NCI-H526 (cell line): Measurements from ENCODE around the gene TSPAN11.
A peak's percentile ranks its signal among the peaks of the same experiment; 100 is the strongest.
"Not testable (repeated sequence)": the region's sequence is repeated elsewhere in the genome, so short reads cannot be mapped to it uniquely, and the experiment has no call there.

ENCODE experiments used
- DNase-seq, 2 experiments: peaks; one replicate each; lab custom pipeline; 2025; lab: John Stamatoyannopoulos, UW

Gene TSPAN11

DNA sequence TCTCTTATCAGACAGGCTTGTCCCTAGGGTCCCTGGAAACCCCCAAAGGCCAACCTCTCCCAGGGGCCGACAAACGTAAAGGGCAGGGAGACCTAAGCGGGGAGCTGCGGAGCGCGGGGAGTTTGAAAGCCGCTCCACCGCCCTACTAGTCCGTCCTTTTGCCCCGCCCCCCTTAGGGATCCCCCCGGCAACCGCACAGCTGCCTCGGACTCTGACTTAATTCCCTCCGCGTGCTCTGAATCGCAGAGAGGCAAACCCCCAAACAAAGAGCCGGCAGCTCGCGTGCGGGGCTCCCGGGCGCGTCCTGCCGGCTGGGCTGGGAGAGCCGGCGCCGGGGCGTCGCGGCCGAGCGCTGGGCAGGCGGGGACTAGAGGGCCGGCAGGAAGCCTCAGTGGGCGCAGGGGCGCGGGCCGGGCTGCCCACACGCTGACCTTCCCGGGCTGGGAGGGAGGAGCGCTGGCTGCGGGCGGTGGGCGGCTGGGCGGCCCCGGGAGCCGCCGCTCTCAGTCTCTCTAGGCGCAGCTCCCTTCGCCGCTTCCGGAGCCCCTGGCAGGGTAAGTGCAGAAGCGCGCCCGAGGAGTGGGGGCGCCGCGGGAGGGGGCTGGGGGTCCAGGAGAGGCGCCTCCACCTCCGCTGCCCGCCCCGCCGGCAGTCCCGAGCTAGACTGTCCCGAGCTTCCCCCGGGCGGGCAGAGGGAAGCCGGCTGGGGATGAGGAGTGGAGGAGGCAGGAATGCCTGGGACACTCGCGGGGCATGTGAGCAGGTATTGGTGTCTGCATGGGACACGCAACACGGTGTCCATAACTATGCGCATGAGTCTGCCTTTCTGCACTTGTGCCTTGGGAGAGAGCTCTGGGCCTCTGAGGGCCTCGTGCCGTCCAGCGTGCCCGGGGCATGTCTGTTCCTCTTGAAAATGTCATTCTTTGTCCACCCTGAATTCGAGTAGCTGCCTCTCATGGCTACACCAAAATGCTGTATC lies at the start of gene TSPAN11:
Gene TSPAN11, plus strand, starts transcription at position 506 of the 979 bp plus-strand sequence. CDS start 27,244 bp downstream, outside the sequence.
- DNase-seq = peak; percentile 9 to 67

- DNase-seq = no peak
Observed at GRCh38 chr12:30877105-30877875, 49.3 kb upstream of the TSPAN11 start.

DNA sequence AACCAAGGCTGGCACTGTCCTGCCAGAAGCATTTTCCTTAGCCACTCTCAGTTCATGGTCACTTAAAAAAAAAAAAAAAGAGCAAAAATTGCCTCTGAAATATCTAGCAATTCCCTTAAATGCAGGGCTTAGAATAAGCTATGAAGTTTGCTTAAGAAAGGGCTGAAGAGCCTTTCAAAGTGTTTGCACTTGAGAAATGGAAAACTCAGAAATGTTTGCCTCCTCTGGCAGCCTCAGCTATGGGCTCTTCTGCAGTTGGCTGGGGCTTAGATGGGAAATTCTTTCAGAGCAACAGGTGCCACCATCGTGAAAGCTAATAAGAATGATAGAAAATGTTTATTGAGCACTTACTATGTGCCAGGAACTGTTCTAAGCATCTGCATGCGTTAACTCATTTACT lies 48.5 kb upstream of the TSPAN11 start:
- no peak for DNase-seq

DNA sequence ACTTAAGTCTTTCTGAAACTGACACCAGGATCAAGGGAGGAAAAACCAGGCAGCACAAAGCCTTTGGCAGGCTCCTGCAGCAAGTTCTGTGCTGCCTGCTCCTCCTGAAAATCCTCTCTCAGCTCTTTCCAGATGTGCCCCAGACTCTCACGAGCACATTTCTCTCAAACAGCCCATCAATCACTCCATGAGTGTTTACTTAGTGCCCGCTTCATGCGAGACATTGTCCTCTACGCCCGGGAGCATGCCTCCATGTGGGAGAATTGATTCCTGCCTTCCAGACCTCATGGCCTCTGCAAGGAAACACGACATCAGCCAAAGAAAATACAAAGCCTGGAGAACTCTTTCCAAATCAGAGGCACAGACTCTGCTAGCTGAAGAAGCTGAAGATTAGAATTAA lies 46.5 kb upstream of the TSPAN11 start:
- DNase-seq = peak in 1 of 2 experiments; percentile 4

DNA sequence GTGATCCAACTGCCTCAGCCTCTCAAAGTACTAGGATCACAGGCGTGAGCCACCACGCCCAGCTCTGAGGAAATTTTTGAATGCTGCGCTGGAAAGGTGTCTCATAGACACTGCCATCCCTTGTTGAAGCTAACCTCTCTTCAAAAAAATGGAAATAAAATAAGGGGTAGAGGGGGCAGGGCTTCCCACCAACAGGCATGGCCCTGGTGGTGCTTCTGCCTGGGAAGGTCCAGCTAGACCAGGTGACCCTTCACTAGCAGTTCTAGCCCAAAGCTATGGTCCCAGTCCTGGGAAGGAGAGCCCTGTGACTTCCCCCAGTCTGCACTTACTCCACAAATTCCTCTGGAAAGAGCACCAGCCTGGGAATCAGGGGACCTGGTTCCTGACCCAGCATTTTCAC lies 45.7 kb upstream of the TSPAN11 start:
- DNase-seq = no peak

- peak; percentile 43 to 61 for DNase-seq
Observed at GRCh38 chr12:30882706-30883105, 43.8 kb upstream of the TSPAN11 start.

GRCh38 chr12:30884799-30885198 lies 41.7 kb upstream of the TSPAN11 start:
- no peak for DNase-seq

GRCh38 chr12:30885321-30885720 lies 41.2 kb upstream of the TSPAN11 start:
- DNase-seq = no peak

DNA sequence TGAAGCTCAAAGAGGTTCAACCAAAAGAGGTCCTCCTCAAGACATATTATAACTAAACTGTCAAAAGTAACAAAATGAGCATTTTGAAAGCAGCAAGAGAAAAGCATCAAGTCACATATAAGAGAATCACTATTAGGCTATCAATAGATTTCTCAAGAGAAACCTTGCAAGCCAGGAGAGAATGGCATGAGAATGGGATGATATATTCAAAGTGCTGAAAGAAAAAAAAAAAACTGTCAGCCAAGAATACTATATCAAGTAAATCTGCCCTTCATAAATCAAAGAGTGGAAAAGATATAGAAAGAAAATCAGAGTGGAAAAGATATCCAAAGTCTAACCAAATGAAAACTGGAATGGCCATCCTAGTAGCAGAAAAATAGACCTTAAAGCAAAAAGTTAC lies 39.3 kb upstream of the TSPAN11 start:
- DNase-seq = no peak

DNA sequence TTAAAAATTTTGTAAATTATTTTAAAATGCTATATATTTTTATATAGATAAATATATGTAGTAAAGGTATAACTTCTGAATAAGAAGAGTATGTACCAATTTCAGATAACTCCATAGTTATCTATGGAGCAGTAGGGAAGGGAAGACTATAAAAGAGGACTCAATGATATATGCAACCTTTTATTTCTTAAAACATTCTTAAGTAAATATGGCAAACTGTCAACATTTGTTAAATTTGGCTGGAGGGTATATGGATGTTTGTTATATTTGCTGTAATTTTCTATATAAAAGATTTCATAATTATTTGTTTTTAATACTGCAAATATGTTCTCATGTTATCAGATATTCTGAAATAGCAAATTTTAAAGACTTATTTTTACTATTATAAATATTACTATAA lies 38.3 kb upstream of the TSPAN11 start:
- DNase-seq = no peak

GRCh38 chr12:30894531-30894930 lies 32.0 kb upstream of the TSPAN11 start:
- DNase-seq = not testable (repeated sequence)

- DNase-seq = no peak
Observed at GRCh38 chr12:30896461-30896860, 30.1 kb upstream of the TSPAN11 start.

GRCh38 chr12:30898846-30899245 lies 27.7 kb upstream of the TSPAN11 start:
- DNase-seq = no peak

GRCh38 chr12:30900351-30900750 lies 26.2 kb upstream of the TSPAN11 start:
- no peak for DNase-seq

DNA sequence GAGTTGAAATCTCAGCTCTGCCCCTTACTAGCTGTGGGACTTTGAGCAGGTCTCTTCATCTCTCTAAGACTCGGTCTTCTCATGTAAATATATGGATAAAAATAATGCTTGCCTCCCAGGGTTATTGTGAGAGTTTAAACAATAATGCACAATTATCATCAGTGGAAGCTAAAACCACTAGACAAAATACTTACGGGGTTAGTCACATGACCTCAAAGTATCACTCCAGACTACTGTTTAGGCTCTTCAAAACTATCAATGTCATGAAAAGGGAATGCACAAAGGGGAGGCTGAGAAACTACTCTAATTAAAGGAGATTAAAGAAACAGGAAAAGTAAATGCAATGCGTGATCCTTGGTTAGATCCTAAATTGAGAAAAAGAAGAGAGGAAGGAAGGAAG lies 24.5 kb upstream of the TSPAN11 start:
- DNase-seq = no peak

- no peak for DNase-seq
Observed at GRCh38 chr12:30902596-30902995, 24.0 kb upstream of the TSPAN11 start.

GRCh38 chr12:30905463-30906009 lies 21.0 kb upstream of the TSPAN11 start:
- DNase-seq = no peak

GRCh38 chr12:30908076-30908721 lies 18.3 kb upstream of the TSPAN11 start:
- no peak for DNase-seq

DNA sequence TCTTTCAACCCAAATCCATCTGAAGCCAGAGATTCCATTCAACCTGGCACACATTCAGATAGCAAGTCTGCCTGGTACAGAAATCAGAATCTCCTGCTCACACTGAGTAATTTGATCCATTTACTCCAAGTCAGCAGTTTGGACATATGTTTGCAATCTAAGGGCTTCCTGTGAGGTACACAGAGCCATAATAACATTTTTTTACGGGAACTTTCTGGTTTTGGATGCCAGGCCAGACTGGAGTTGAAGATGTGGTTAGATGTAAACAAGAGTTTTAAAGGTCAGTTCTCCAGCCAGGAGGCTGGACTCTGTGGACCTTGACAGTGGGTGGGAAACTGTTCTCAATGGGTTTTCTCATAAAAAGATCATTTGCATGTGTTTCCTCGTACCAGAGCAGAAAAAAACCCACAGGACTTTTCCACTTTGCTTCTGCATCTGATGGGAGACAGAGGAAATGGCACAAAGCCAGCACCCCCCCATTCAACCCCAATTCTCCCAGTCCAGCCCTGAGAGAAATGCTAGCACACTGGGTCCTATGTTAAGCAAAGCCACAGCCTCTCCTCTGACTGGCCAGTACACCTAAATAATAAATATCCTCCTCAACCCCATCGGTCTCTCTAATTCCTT lies 17.7 kb upstream of the TSPAN11 start:
- DNase-seq = peak; percentile 6 to 64

GRCh38 chr12:30909349-30910037 lies 17.1 kb upstream of the TSPAN11 start:
- peak in 1 of 2 experiments; percentile 28 for DNase-seq

GRCh38 chr12:30910038-30910350 lies 16.6 kb upstream of the TSPAN11 start:
- DNase-seq = no peak
